GM12891 (cell line): ENCODE data around the gene CACNB4.

Source experiments
- DNase-seq: peaks from one replicate; pipeline ENCODE4 v3.0.0; 2011; ENCODE audit warnings: low spot score; ENCODE audit not compliant: insufficient read length
- FAIRE-seq: peaks from 2 replicates; lab custom pipeline; 2011; peaks lifted over from hg19 to GRCh38; lab: Jason Lieb, UNC
- PAX5 ChIP-seq: IDR thresholded peaks from 2 replicates; pipeline ENCODE4 v1.6.1; 2011; ENCODE audit warnings: low read length, moderate library complexity, mild to moderate bottlenecking; ENCODE audit not compliant: insufficient read depth, severe bottlenecking
- POLR2A ChIP-seq: IDR thresholded peaks from 2 replicates; pipeline ENCODE4 v1.6.1; 2011; ENCODE audit warnings: low read depth, low read length, control low read depth
- POLR2AphosphoS5 ChIP-seq: IDR thresholded peaks from 2 replicates; pipeline ENCODE4 v1.6.1; 2011; ENCODE audit warnings: low read depth, low read length, control low read depth
- POU2F2 ChIP-seq: IDR thresholded peaks from 2 replicates; pipeline ENCODE4 v1.6.1; 2011; ENCODE audit warnings: low read depth, mild to moderate bottlenecking, control low read depth, low read length, moderate library complexity
- SPI1 ChIP-seq: IDR thresholded peaks from 2 replicates; pipeline ENCODE4 v1.6.1; 2011; ENCODE audit warnings: low read depth, low read length, control low read depth
- TAF1 ChIP-seq: IDR thresholded peaks from 2 replicates; pipeline ENCODE4 v1.6.1; 2011; ENCODE audit warnings: low read depth, low read length, control low read depth

The CACNB4 gene

GRCh38 chr2:151908204-151908882, 190.5 kb downstream of the CACNB4 start:
- TF ChIP-seq TAF1 (no peak), POLR2AphosphoS5 (no peak), PAX5 (no peak), SPI1 (no peak), POLR2A (no peak)
- no peak for DNase-seq
- FAIRE-seq, result no peak

GRCh38 chr2:151907286-151908203, 191.3 kb downstream of the CACNB4 start:
- TF ChIP-seq PAX5, result no peak
- no peak for TF ChIP-seq POLR2A
- no peak for TF ChIP-seq SPI1
- TF ChIP-seq POU2F2, result no peak
- no peak for TF ChIP-seq TAF1
- no peak for TF ChIP-seq POLR2AphosphoS5
- FAIRE-seq, result no peak
- DNase-seq, result no peak

- TF ChIP-seq POLR2AphosphoS5 (no peak), POU2F2 (no peak), PAX5 (no peak), POLR2A (no peak), TAF1 (no peak), SPI1 (no peak)
- no peak for FAIRE-seq
- DNase-seq, result no peak
Observed at GRCh38 chr2:151906633-151906998, 192.2 kb downstream of the CACNB4 start.

GRCh38 chr2:151905963-151906632, 192.7 kb downstream of the CACNB4 start:
- FAIRE-seq (peak; percentile 87), DNase-seq (no peak)
- no peak for TF ChIP-seq SPI1
- TF ChIP-seq POU2F2, result no peak
- no peak for TF ChIP-seq TAF1
- TF ChIP-seq POLR2A, result no peak
- no peak for TF ChIP-seq POLR2AphosphoS5
- no peak for TF ChIP-seq PAX5

GRCh38 chr2:151904807-151905206, 194.0 kb downstream of the CACNB4 start:
- no peak for DNase-seq
- FAIRE-seq, result peak; percentile 69
- TF ChIP-seq PAX5 (no peak), POLR2A (no peak), TAF1 (no peak), POU2F2 (no peak), SPI1 (peak; percentile 25; the same call in 1 of the 2 replicates), POLR2AphosphoS5 (no peak)

- no peak for DNase-seq
- TF ChIP-seq POLR2AphosphoS5, result no peak
- no peak for TF ChIP-seq PAX5
- TF ChIP-seq POLR2A, result no peak
- TF ChIP-seq TAF1, result no peak
- no peak for TF ChIP-seq SPI1
- TF ChIP-seq POU2F2, result no peak
- FAIRE-seq, result peak; percentile 50
Observed at GRCh38 chr2:151904021-151904420, 194.8 kb downstream of the CACNB4 start.

- no peak for DNase-seq
- TF ChIP-seq POU2F2, result no peak
- no peak for TF ChIP-seq TAF1
- no peak for TF ChIP-seq POLR2A
- TF ChIP-seq POLR2AphosphoS5, result no peak
- no peak for TF ChIP-seq PAX5
- TF ChIP-seq SPI1, result no peak
Observed at GRCh38 chr2:151902829-151903228, 196.0 kb downstream of the CACNB4 start.

GRCh38 chr2:151900331-151900730, 198.5 kb downstream of the CACNB4 start:
- TF ChIP-seq TAF1, result no peak
- TF ChIP-seq POLR2A, result no peak
- TF ChIP-seq POLR2AphosphoS5, result no peak
- TF ChIP-seq PAX5, result no peak
- no peak for TF ChIP-seq POU2F2
- no peak for TF ChIP-seq SPI1
- no peak for DNase-seq
- no peak for FAIRE-seq

More at GRCh38 chr2:151902829-151903228, 196.0 kb downstream of the CACNB4 start:
- no peak for FAIRE-seq

GRCh38 chr2:151899156-151899555, 199.7 kb downstream of the CACNB4 start:
- FAIRE-seq, result no peak
- TF ChIP-seq POLR2AphosphoS5, result no peak
- TF ChIP-seq TAF1, result no peak
- TF ChIP-seq SPI1, result no peak
- TF ChIP-seq POU2F2, result no peak
- TF ChIP-seq PAX5, result no peak
- no peak for TF ChIP-seq POLR2A

More at GRCh38 chr2:151899156-151899555, 199.7 kb downstream of the CACNB4 start:
- no peak for DNase-seq
